Endodermal cell (in vitro differentiated cells): ENCODE measurements around the gene MYH14. TPM values are rescaled to one million over a fixed set of nuclear protein-coding genes. Genes with fewer than 3 reads are reported as not detected.
"Not testable (repeated sequence)": the region's sequence is repeated elsewhere in the genome, so short reads cannot be mapped to it uniquely, and the experiment has no call there.

Experiments used
- DNase-seq: peaks from one replicate; pipeline ENCODE4 v3.0.0-alpha.2; 2017
- H3K27ac ChIP-seq: 2 replicates; pipeline ENCODE4 v1.5.1; 2013; ENCODE audit warnings: mild to moderate bottlenecking, low read depth, low read length, moderate library complexity
- H3K27me3 ChIP-seq: 2 replicates; pipeline ENCODE4 v1.6.1; 2013; ENCODE audit warnings: mild to moderate bottlenecking, low read length, moderate library complexity; ENCODE audit not compliant: insufficient read depth, control insufficient read depth, poor library complexity, severe bottlenecking
- H3K36me3 ChIP-seq: 2 replicates; pipeline ENCODE4 v1.7.0; 2013; ENCODE audit warnings: mild to moderate bottlenecking, low read length, moderate library complexity; ENCODE audit not compliant: control insufficient read depth, insufficient read depth
- H3K4me1 ChIP-seq: one replicate; pipeline ENCODE4 v1.7.0; 2013; ENCODE audit warnings: low read length; ENCODE audit not compliant: control insufficient read depth, insufficient read depth
- H3K4me3 ChIP-seq: 2 replicates; pipeline ENCODE4 v1.5.1; 2013; ENCODE audit warnings: mild to moderate bottlenecking, low read length, moderate library complexity
- H3K9ac ChIP-seq: 2 replicates; pipeline ENCODE4 v1.6.1; 2013; ENCODE audit warnings: mild to moderate bottlenecking, low read length, moderate library complexity; ENCODE audit not compliant: poor library complexity, severe bottlenecking; ENCODE audit errors: extremely low read depth
- H3K9me3 ChIP-seq: 2 replicates; pipeline ENCODE4 v1.6.1; 2013; ENCODE audit warnings: mild to moderate bottlenecking, low read length, moderate library complexity; ENCODE audit not compliant: control insufficient read depth
- H3K27ac Mint-ChIP-seq: 2 replicates; pipeline ENCODE4 v1.8.0; 2020; ENCODE audit warnings: mixed read lengths
- H3K27me3 Mint-ChIP-seq: 2 replicates; pipeline ENCODE4 v1.8.0; 2021; ENCODE audit warnings: mild to moderate bottlenecking, mixed read lengths; ENCODE audit not compliant: insufficient read depth
- H3K36me3 Mint-ChIP-seq: 2 replicates; pipeline ENCODE4 v1.8.0; 2020; ENCODE audit warnings: low read depth, mixed read lengths
- H3K4me1 Mint-ChIP-seq: 2 replicates; pipeline ENCODE4 v1.8.0; 2020; ENCODE audit warnings: mixed read lengths
- H3K4me3 Mint-ChIP-seq: 2 replicates; pipeline ENCODE4 v1.8.0; 2020; ENCODE audit warnings: mild to moderate bottlenecking, moderate library complexity, mixed read lengths
- H3K9me3 Mint-ChIP-seq: 2 replicates; pipeline ENCODE4 v1.8.0; 2020; ENCODE audit warnings: mild to moderate bottlenecking, mixed read lengths
- CTCF ChIP-seq: fragments of 200-600 bp; sonication (generic); conservative IDR thresholded peaks from 2 replicates; pipeline ENCODE4 v1.5.0; 2021; ENCODE audit warnings: antibody characterized with exemption, mild to moderate bottlenecking
- WGBS, 2 experiments: methylation state at CpG; one replicate each; pipeline versions ENCODE4 v1.1.5 to v1.1.7; 2013; ENCODE audit warnings: missing lambda C conversion rate in 2 of 2, mixed read lengths in 1 of 2; ENCODE audit not compliant: insufficient coverage in 1 of 2, insufficient read length in 1 of 2; 5-methylcytosine and 5-hydroxymethylcytosine counted together
- total RNA-seq, 2 donors: library from RNA; stranded (reverse); fragmentation: NEBNext Ultra II Directional in 1 of 2; extraction: Animal tissue kit (Norgen Biotek cat#: 25700) in 1 of 2; gene quantifications; 2 replicates in 1 of 2; 3 replicates in 1 of 2; pipeline ENCODE4 v1.2.1, GENCODE V29; 2021

MYH14 gene
- total RNA-seq, 2 donors from 2014 or later = 12.8 to 16.7 TPM

- no peaks in the 10 kb centered on the region for H3K4me1 ChIP-seq
- H3K4me3 ChIP-seq = no peak overlapping the region
- H3K9ac ChIP-seq = no peak overlapping the region
- TF ChIP-seq CTCF = peak; percentile 47
- H3K27me3 Mint-ChIP-seq = peaks cover 61% of the 10 kb centered on the region
- 41 to 43% methylated on average over 21 to 104 of the region's 104 CpGs for WGBS, 2 experiments
- H3K27ac ChIP-seq = no peak overlapping the region
- peaks cover 13% of the 10 kb centered on the region for H3K9me3 Mint-ChIP-seq
- H3K27me3 ChIP-seq = peaks cover 17% of the 10 kb centered on the region
- H3K4me3 Mint-ChIP-seq = no peak overlapping the region
- H3K4me1 Mint-ChIP-seq = peaks cover 41% of the 10 kb centered on the region
- H3K27ac Mint-ChIP-seq = no peak overlapping the region
- peak; percentile 72 for DNase-seq
- no peaks in the 10 kb centered on the region for H3K9me3 ChIP-seq
- no peaks in the 10 kb centered on the region for H3K36me3 ChIP-seq
- peaks cover 4% of the 10 kb centered on the region for H3K36me3 Mint-ChIP-seq
Measured at GRCh38 chr19:50328224-50328872, 124.9 kb downstream of the MYH14 start.

GRCh38 chr19:50328873-50329145, 125.4 kb downstream of the MYH14 start:
- no peak for TF ChIP-seq CTCF
- H3K27ac ChIP-seq = no peak overlapping the region
- H3K4me3 ChIP-seq = no peak overlapping the region
- DNase-seq = no peak
- peaks cover 17% of the 10 kb centered on the region for H3K27me3 ChIP-seq
- H3K4me3 Mint-ChIP-seq = no peak overlapping the region
- peaks cover 4% of the 10 kb centered on the region for H3K36me3 Mint-ChIP-seq
- H3K4me1 Mint-ChIP-seq = peaks cover 41% of the 10 kb centered on the region
- H3K9me3 Mint-ChIP-seq = peaks cover 13% of the 10 kb centered on the region
- 23 to 37% methylated on average over 9 to 38 of the region's 40 CpGs for WGBS, 2 experiments
- H3K27ac Mint-ChIP-seq = no peak overlapping the region
- H3K9me3 ChIP-seq = no peaks in the 10 kb centered on the region
- no peaks in the 10 kb centered on the region for H3K36me3 ChIP-seq
- no peaks in the 10 kb centered on the region for H3K4me1 ChIP-seq
- no peak overlapping the region for H3K9ac ChIP-seq
- H3K27me3 Mint-ChIP-seq = peaks cover 61% of the 10 kb centered on the region

GRCh38 chr19:50329146-50329925, 125.9 kb downstream of the MYH14 start, which contains the start of gene KCNC3:
Gene KCNC3 (minus strand): TSS chr19:50329377. CDS start chr19:50329082, 295 bp downstream.
- H3K9ac ChIP-seq = no peak within 1 kb of the TSS
- H3K27me3 Mint-ChIP-seq = peaks cover 61% of the 10 kb centered on the region

GRCh38 chr19:50329926-50330294, 126.5 kb downstream of the MYH14 start:
- H3K36me3 ChIP-seq, H3K9me3 ChIP-seq, H3K36me3 Mint-ChIP-seq, DNase-seq, H3K4me1 ChIP-seq, H3K9ac ChIP-seq: not testable (repeated sequence)
- Mint-ChIP-seq H3K27me3 (peaks cover 57% of the 10 kb centered on the region), H3K27ac (peak overlapping the region; percentile 88), H3K4me3 (peak overlapping the region; percentile 80), H3K4me1 (peaks cover 36% of the 10 kb centered on the region), H3K9me3 (peaks cover 13% of the 10 kb centered on the region)
- H3K27me3 ChIP-seq = peaks cover 17% of the 10 kb centered on the region
- peak overlapping the region; percentile 64 for H3K4me3 ChIP-seq
- H3K27ac ChIP-seq = peak overlapping the region; percentile 84
- WGBS, 2 experiments = 53 to 64% methylated on average over 18 of the region's 18 CpGs

More at GRCh38 chr19:50329146-50329925, 125.9 kb downstream of the MYH14 start, which contains the start of gene KCNC3:
- Histone ChIP-seq H3K36me3 (no peaks in the 10 kb centered on the region), H3K27ac (peak within 1 kb of the TSS; percentile 84), H3K27me3 (peaks cover 17% of the 10 kb centered on the region), H3K4me3 (peak within 1 kb of the TSS; percentile 64), H3K9me3 (no peaks in the 10 kb centered on the region), H3K4me1 (no peaks in the 10 kb centered on the region)
- Mint-ChIP-seq H3K36me3 (peaks cover 4% of the 10 kb centered on the region), H3K4me3 (peak within 1 kb of the TSS; percentile 80), H3K9me3 (peaks cover 13% of the 10 kb centered on the region), H3K4me1 (peaks cover 41% of the 10 kb centered on the region), H3K27ac (peak within 1 kb of the TSS; percentile 88)
- WGBS, 2 experiments = 34 to 46% methylated on average over 31 to 43 of the region's 43 CpGs
- TF ChIP-seq CTCF = peak; percentile 9
- peak; percentile 100 for DNase-seq
